Measurements from ENCODE around the gene TMEM255B. TPM values are rescaled to one million over a fixed set of nuclear protein-coding genes. Genes with fewer than 3 reads are reported as not detected.
"Not testable (repeated sequence)": the region's sequence is repeated elsewhere in the genome, so short reads cannot be mapped to it uniquely, and the experiment has no call there.

Gene TMEM255B
- total RNA-seq, 1 donor from 2014 or later, result 13.8 TPM

- H3K9me3 Mint-ChIP-seq (ENCODE audit: unreplicated experiment), result peaks cover 17% of the 10 kb centered on the region
- peak; percentile 88 for DNase-seq
- H3K4me1 Mint-ChIP-seq (ENCODE audit: low read depth, unreplicated experiment), result peaks cover 12% of the 10 kb centered on the region
- peak overlapping the region; percentile 81 for H3K4me3 Mint-ChIP-seq (ENCODE audit: unreplicated experiment)
- TF ChIP-seq CTCF (IDR thresholded peaks at IDR 0.05; ENCODE audit: partially characterized antibody, unreplicated experiment), result peak; percentile 89
- peak overlapping the region; percentile 94 for H3K27ac Mint-ChIP-seq (ENCODE audit: unreplicated experiment)
- H3K36me3 Mint-ChIP-seq (ENCODE audit: unreplicated experiment), result no peaks in the 10 kb centered on the region
- peaks cover 13% of the 10 kb centered on the region for H3K27me3 Mint-ChIP-seq (ENCODE audit: unreplicated experiment)
Observed at GRCh38 chr13:113724780-113725315, 34.2 kb upstream of the TMEM255B start.

GRCh38 chr13:113725329-113726105 lies 33.5 kb upstream of the TMEM255B start:
- DNase-seq, result peak; percentile 75
- peaks cover 13% of the 10 kb centered on the region for H3K27me3 Mint-ChIP-seq (ENCODE audit: unreplicated experiment)
- H3K9me3 Mint-ChIP-seq (ENCODE audit: unreplicated experiment), result peaks cover 17% of the 10 kb centered on the region
- not testable (repeated sequence) for H3K27ac Mint-ChIP-seq (ENCODE audit: unreplicated experiment); H3K36me3 Mint-ChIP-seq (ENCODE audit: unreplicated experiment); H3K4me3 Mint-ChIP-seq (ENCODE audit: unreplicated experiment)
- peaks cover 12% of the 10 kb centered on the region for H3K4me1 Mint-ChIP-seq (ENCODE audit: low read depth, unreplicated experiment)

- not testable (repeated sequence) for H3K36me3 Mint-ChIP-seq (ENCODE audit: unreplicated experiment)
Observed at GRCh38 chr13:113726106-113726821, 32.8 kb upstream of the TMEM255B start.

GRCh38 chr13:113726961-113727411 lies 32.0 kb upstream of the TMEM255B start:
- TF ChIP-seq CTCF (IDR thresholded peaks at IDR 0.05; ENCODE audit: partially characterized antibody, unreplicated experiment), result no peak

More at GRCh38 chr13:113726106-113726821, 32.8 kb upstream of the TMEM255B start:
- Mint-ChIP-seq H3K4me1 (ENCODE audit: low read depth, unreplicated experiment) (peaks cover 12% of the 10 kb centered on the region), H3K27me3 (ENCODE audit: unreplicated experiment) (peaks cover 13% of the 10 kb centered on the region), H3K9me3 (ENCODE audit: unreplicated experiment) (peaks cover 17% of the 10 kb centered on the region)
- DNase-seq; H3K4me3 Mint-ChIP-seq (ENCODE audit: unreplicated experiment); H3K27ac Mint-ChIP-seq (ENCODE audit: unreplicated experiment): not testable (repeated sequence)

DNA sequence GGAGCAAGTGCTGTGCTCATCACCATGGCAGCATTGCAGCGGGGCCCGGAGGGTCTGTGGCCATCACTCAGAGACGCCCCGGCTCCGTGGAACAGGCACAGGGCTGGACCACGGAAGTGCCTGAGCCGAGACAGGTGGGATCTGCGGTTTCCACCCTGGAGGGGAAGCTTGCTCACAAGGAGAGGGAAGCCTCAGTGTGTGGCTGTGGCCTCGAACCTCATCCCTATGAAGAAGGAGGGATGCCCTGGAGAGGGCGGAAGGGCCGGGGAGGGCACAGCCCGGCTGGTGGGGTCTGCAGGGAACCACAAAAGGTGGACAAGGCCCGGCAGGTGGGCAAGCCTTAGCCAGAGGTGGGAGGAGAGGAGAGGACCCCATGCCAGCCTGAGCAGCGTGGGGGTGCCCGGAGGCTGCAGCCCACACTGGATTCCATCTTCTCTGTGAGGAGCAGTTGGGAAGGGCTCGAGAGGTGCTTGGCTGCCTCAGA lies 30.4 kb upstream of the TMEM255B start:
- Mint-ChIP-seq H3K27ac (ENCODE audit: unreplicated experiment) (peak overlapping the region; percentile 66), H3K27me3 (ENCODE audit: unreplicated experiment) (peaks cover 15% of the 10 kb centered on the region), H3K4me3 (ENCODE audit: unreplicated experiment) (no peak overlapping the region), H3K4me1 (ENCODE audit: low read depth, unreplicated experiment) (peaks cover 8% of the 10 kb centered on the region), H3K36me3 (ENCODE audit: unreplicated experiment) (no peaks in the 10 kb centered on the region), H3K9me3 (ENCODE audit: unreplicated experiment) (peaks cover 18% of the 10 kb centered on the region)
- TF ChIP-seq CTCF (IDR thresholded peaks at IDR 0.05; ENCODE audit: partially characterized antibody, unreplicated experiment), result no peak
- no peak for DNase-seq

More at GRCh38 chr13:113726961-113727411, 32.0 kb upstream of the TMEM255B start:
- DNase-seq, result no peak
- no peak overlapping the region for H3K4me3 Mint-ChIP-seq (ENCODE audit: unreplicated experiment)
- peaks cover 12% of the 10 kb centered on the region for H3K4me1 Mint-ChIP-seq (ENCODE audit: low read depth, unreplicated experiment)
- H3K36me3 Mint-ChIP-seq (ENCODE audit: unreplicated experiment), result no peaks in the 10 kb centered on the region
- H3K27me3 Mint-ChIP-seq (ENCODE audit: unreplicated experiment), result peaks cover 13% of the 10 kb centered on the region
- H3K27ac Mint-ChIP-seq (ENCODE audit: unreplicated experiment), result no peak overlapping the region
- H3K9me3 Mint-ChIP-seq (ENCODE audit: unreplicated experiment), result peaks cover 17% of the 10 kb centered on the region

Measured in glutamatergic neuron (in vitro differentiated cells).